GM23338 (cell line): ENCODE measurements around the gene VPS45. TPM values are rescaled to one million over a fixed set of nuclear protein-coding genes. Genes with fewer than 3 reads are reported as not detected.

Experiments
- ATAC-seq: fragments of 200-7000 bp; cut with Tn5 transposase; 3 replicates; pipeline ENCODE4 v1.9.1; 2020
- DNase-seq: peaks from one replicate; pipeline ENCODE4 v3.0.0-alpha.2; 2015; ENCODE audit warnings: low spot score
- H2AFZ ChIP-seq: fragments of 200-600 bp; sonication (generic); 2 replicates; pipeline ENCODE4 v1.8.0; 2016; ENCODE audit warnings: antibody characterized with exemption, mild to moderate bottlenecking, moderate library complexity
- H3F3A ChIP-seq: fragments of 200-600 bp; sonication (generic); replicated peaks from 2 replicates; pipeline ENCODE4 v1.8.0; 2017; ENCODE audit warnings: antibody characterized with exemption, mixed run types, low read depth
- H3K27ac ChIP-seq: fragments of 200-600 bp; sonication (generic); 2 replicates; pipeline ENCODE4 v1.6.1; 2016; ENCODE audit warnings: low read depth
- H3K27me3 ChIP-seq: fragments of 200-600 bp; sonication (generic); 2 replicates; pipeline ENCODE4 v1.8.0; 2016; ENCODE audit warnings: mild to moderate bottlenecking, mixed run types, moderate library complexity; ENCODE audit not compliant: insufficient read depth
- H3K36me3 ChIP-seq: fragments of 200-600 bp; sonication (generic); 2 replicates; pipeline ENCODE4 v1.8.0; 2016; ENCODE audit warnings: mild to moderate bottlenecking; ENCODE audit not compliant: insufficient read depth
- H3K4me1 ChIP-seq: fragments of 200-600 bp; sonication (generic); 2 replicates; pipeline ENCODE4 v1.8.0; 2016; ENCODE audit warnings: mild to moderate bottlenecking, moderate library complexity; ENCODE audit not compliant: insufficient read depth
- H3K4me2 ChIP-seq: fragments of 200-600 bp; sonication (generic); 2 replicates; pipeline ENCODE4 v1.7.1; 2017; ENCODE audit warnings: mixed run types
- H3K4me3 ChIP-seq: fragments of 200-600 bp; sonication (generic); 2 replicates; pipeline ENCODE4 v1.6.1; 2016; ENCODE audit warnings: mixed run types
- H3K79me2 ChIP-seq: fragments of 200-600 bp; sonication (generic); replicated peaks from 2 replicates; pipeline ENCODE4 v1.8.0; 2017; ENCODE audit warnings: mild to moderate bottlenecking; ENCODE audit not compliant: insufficient read depth
- H3K9me2 ChIP-seq: fragments of 200-600 bp; sonication (generic); 2 replicates; pipeline ENCODE4 v1.8.0; 2017; ENCODE audit not compliant: insufficient read depth
- H4K20me1 ChIP-seq: fragments of 200-600 bp; sonication (generic); replicated peaks from 2 replicates; pipeline ENCODE4 v1.8.0; 2017; ENCODE audit warnings: mild to moderate bottlenecking; ENCODE audit not compliant: insufficient read depth
- H3K27ac Mint-ChIP-seq: 2 replicates; pipeline ENCODE4 v1.8.0; 2020; ENCODE audit warnings: inconsistent platforms, mild to moderate bottlenecking, moderate library complexity, mixed read lengths
- H3K27me3 Mint-ChIP-seq: 3 replicates; pipeline ENCODE4 v1.8.0; 2022; ENCODE audit warnings: low read depth, mild to moderate bottlenecking, moderate library complexity, mixed read lengths, inconsistent platforms; ENCODE audit not compliant: insufficient read depth, poor library complexity
- H3K36me3 Mint-ChIP-seq: 3 replicates; pipeline ENCODE4 v1.8.0; 2021; ENCODE audit warnings: low read depth, mild to moderate bottlenecking, inconsistent platforms, moderate library complexity, mixed read lengths
- H3K4me1 Mint-ChIP-seq: 3 replicates; pipeline ENCODE4 v1.8.0; 2020; ENCODE audit warnings: mild to moderate bottlenecking, inconsistent platforms, mixed read lengths
- H3K4me3 Mint-ChIP-seq: 3 replicates; pipeline ENCODE4 v1.8.0; 2021; ENCODE audit warnings: moderate library complexity, mild to moderate bottlenecking, inconsistent platforms, mixed read lengths
- H3K9me3 Mint-ChIP-seq: 3 replicates; pipeline ENCODE4 v1.8.0; 2020; ENCODE audit warnings: moderate library complexity, mild to moderate bottlenecking, inconsistent platforms, mixed read lengths
- CREB1 ChIP-seq: fragments of 250-450 bp; sonication (Bioruptor Pico); IDR thresholded peaks from 2 replicates; pipeline ENCODE4 v1.5.0; 2020; ENCODE audit warnings: low read depth, mild to moderate bottlenecking, moderate library complexity
- CTCF ChIP-seq, 2 experiments: fragments of 200-600 bp in 1 of 2; sonication (generic) in 1 of 2; conservative IDR thresholded peaks; 2 replicates each; pipeline versions ENCODE4 v1.5.1 to v1.6.1; 2016 to 2017; ENCODE audit warnings: antibody characterized with exemption in 2 of 2, low read depth in 2 of 2, mild to moderate bottlenecking in 2 of 2, moderate library complexity in 1 of 2
- ETS1 ChIP-seq: IDR thresholded peaks from 2 replicates; pipeline ENCODE4 v1.6.1; 2016; ENCODE audit warnings: antibody characterized with exemption
- EZH2 ChIP-seq: fragments of 200-600 bp; sonication (generic); IDR thresholded peaks from one replicate; pipeline ENCODE4 v1.8.0; 2017; ENCODE audit warnings: antibody characterized with exemption, mild to moderate bottlenecking, low read depth; ENCODE audit not compliant: unreplicated experiment
- EZH2phosphoT487 ChIP-seq: fragments of 200-600 bp; sonication (generic); IDR thresholded peaks from one replicate; pipeline ENCODE4 v1.8.1; 2018; ENCODE audit warnings: antibody characterized with exemption; ENCODE audit not compliant: unreplicated experiment
- JUNB ChIP-seq: IDR thresholded peaks from one replicate; pipeline ENCODE4 v1.6.1; 2016; ENCODE audit warnings: antibody characterized with exemption; ENCODE audit not compliant: unreplicated experiment
- NANOG ChIP-seq: IDR thresholded peaks from 2 replicates; pipeline ENCODE4 v1.6.1; 2016; ENCODE audit warnings: antibody characterized with exemption, borderline replicate concordance
- POLR2AphosphoS5 ChIP-seq: IDR thresholded peaks from 2 replicates; pipeline ENCODE4 v1.6.1; 2016; ENCODE audit warnings: antibody characterized with exemption, low read depth
- REST ChIP-seq: IDR thresholded peaks from one replicate; pipeline ENCODE4 v1.6.1; 2018; ENCODE audit warnings: antibody characterized with exemption; ENCODE audit not compliant: unreplicated experiment
- STAT1 ChIP-seq: IDR thresholded peaks from one replicate; pipeline ENCODE4 v1.6.1; 2016; ENCODE audit warnings: antibody characterized with exemption; ENCODE audit not compliant: unreplicated experiment
- ZNF114 ChIP-seq: fragments of 250-450 bp; sonication (Bioruptor Pico); IDR thresholded peaks from 2 replicates; pipeline ENCODE4 v1.5.0; 2020; ENCODE audit warnings: mild to moderate bottlenecking, moderate library complexity
- ZNF331 ChIP-seq: fragments of 250-450 bp; sonication (Bioruptor Pico); IDR thresholded peaks from 2 replicates; pipeline ENCODE4 v1.5.0; 2020; ENCODE audit warnings: low read depth, mild to moderate bottlenecking, moderate library complexity
- ZNF462 ChIP-seq: fragments of 250-450 bp; sonication (Bioruptor Pico); IDR thresholded peaks from 2 replicates; pipeline ENCODE4 v1.5.0; 2020; ENCODE audit warnings: mild to moderate bottlenecking, moderate library complexity
- polyA plus RNA-seq: library from polyadenylated mRNA; unstranded; fragments of >200 nt; fragmentation: Nextera tagmentation; extraction: Ambion mirVana; gene quantifications from 2 replicates; pipeline ENCODE4 v1.2.1, GENCODE V29; 2016
- total RNA-seq: library from RNA; depleted of rRNA; stranded (reverse); fragments of >200 nt; shearing (Covaris generic); gene quantifications from 2 replicates; pipeline ENCODE4 v1.2.3, GENCODE V29; 2014

Gene VPS45
- total and polyA plus RNA-seq, 2 experiments from 2014 or later, result 23.5 to 37.5 TPM

- no peaks in the 10 kb centered on the region for H3K9me3 Mint-ChIP-seq
- Histone ChIP-seq H3K79me2 (no peaks in the 10 kb centered on the region), H4K20me1 (no peaks in the 10 kb centered on the region), H3K4me3 (no peak overlapping the region), H3K4me1 (no peaks in the 10 kb centered on the region), H3K9me2 (no peaks in the 10 kb centered on the region), H3F3A (no peaks in the 10 kb centered on the region), H2AFZ (no peak overlapping the region), H3K27ac (0 out of 2 replicates have a peak overlapping the region, but pooled peaks have one; percentile 14), H3K36me3 (no peaks in the 10 kb centered on the region), H3K27me3 (no peaks in the 10 kb centered on the region), H3K4me2 (no peak overlapping the region)
- no peak overlapping the region for H3K27ac Mint-ChIP-seq
- ATAC-seq (no peak), DNase-seq (no peak)
- no peak for TF ChIP-seq REST
- TF ChIP-seq JUNB, result no peak
- TF ChIP-seq CTCF (conservative IDR thresholded peaks at IDR 0.05; ENCODE audit: low read depth in 2 of 2), result no peak
- TF ChIP-seq EZH2phosphoT487, result no peak
- TF ChIP-seq STAT1, result no peak
- TF ChIP-seq ZNF462 (CRISPR knock-in tag), result no peak
- TF ChIP-seq EZH2, result no peak
- TF ChIP-seq ZNF114, result no peak
- TF ChIP-seq POLR2AphosphoS5, result no peak
- TF ChIP-seq ZNF331 (CRISPR knock-in tag), result no peak
- no peak for TF ChIP-seq NANOG
- no peak for TF ChIP-seq CREB1 (CRISPR knock-in tag)
- no peak for TF ChIP-seq ETS1
- H3K27me3 Mint-ChIP-seq, result peaks cover 8% of the 10 kb centered on the region
- no peaks in the 10 kb centered on the region; the same call in 2 of the 3 replicates for H3K4me1 Mint-ChIP-seq
- no peaks in the 10 kb centered on the region for H3K36me3 Mint-ChIP-seq
- H3K4me3 Mint-ChIP-seq, result no peak overlapping the region
Observed at GRCh38 chr1:150185481-150185880, 117.9 kb downstream of the VPS45 start.
